T-helper 1 cell treated with Interleukin-12 subunit alpha and Interleukin-12 subunit beta and Interleukin-4 antibody, amounts not matched to agents 30 μg/mL and 1 μg/mL, for 36 hours (primary cell): Measurements from ENCODE around the gene RAB11FIP2.

ENCODE experiments used
- H3K27ac Mint-ChIP-seq: one replicate; pipeline ENCODE4 v1.8.0; 2021; ENCODE audit warnings: mild to moderate bottlenecking, mixed read lengths
- H3K27me3 Mint-ChIP-seq: one replicate; pipeline ENCODE4 v1.8.0; 2021; ENCODE audit warnings: low read depth, mixed read lengths
- H3K36me3 Mint-ChIP-seq: one replicate; pipeline ENCODE4 v1.8.0; 2021; ENCODE audit warnings: low read depth, mixed read lengths
- H3K4me1 Mint-ChIP-seq: one replicate; pipeline ENCODE4 v1.8.0; 2021; ENCODE audit warnings: low read depth, mixed read lengths
- H3K4me3 Mint-ChIP-seq: one replicate; pipeline ENCODE4 v1.8.0; 2021; ENCODE audit warnings: mild to moderate bottlenecking, moderate library complexity, mixed read lengths
- H3K9me3 Mint-ChIP-seq: one replicate; pipeline ENCODE4 v1.8.0; 2021; ENCODE audit warnings: mixed read lengths

The RAB11FIP2 gene

DNA sequence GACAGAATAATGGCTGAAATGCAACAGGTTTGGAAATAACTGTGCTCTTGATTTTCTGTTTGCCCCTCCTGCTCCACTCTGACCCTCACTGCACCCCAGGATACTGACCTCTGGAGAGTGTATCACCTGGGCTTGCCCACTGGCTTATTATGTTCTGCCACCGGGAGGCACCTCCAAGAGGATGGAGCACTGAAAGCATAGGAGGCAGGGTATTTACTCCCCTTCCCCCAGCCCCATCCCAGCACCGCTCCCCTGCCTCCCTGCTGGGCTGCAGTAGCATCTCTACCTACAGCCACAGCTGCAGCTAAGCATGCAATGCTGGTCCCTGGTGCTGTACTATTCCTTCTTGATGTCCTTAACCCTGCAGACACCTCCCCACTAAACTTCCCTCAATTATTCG, 26.4 kb downstream of the RAB11FIP2 start:
- H3K27me3 Mint-ChIP-seq: no peaks in the 10 kb centered on the region

GRCh38 chr10:118017850-118018249, 28.9 kb downstream of the RAB11FIP2 start:
- Mint-ChIP-seq H3K27ac (no peak overlapping the region), H3K4me3 (no peak overlapping the region), H3K36me3 (peaks cover 2% of the 10 kb centered on the region), H3K9me3 (no peaks in the 10 kb centered on the region), H3K27me3 (no peaks in the 10 kb centered on the region), H3K4me1 (no peaks in the 10 kb centered on the region)

More for the DNA sequence above, 26.4 kb downstream of the RAB11FIP2 start:
- Mint-ChIP-seq H3K9me3 (no peaks in the 10 kb centered on the region), H3K4me3 (no peak overlapping the region), H3K4me1 (no peaks in the 10 kb centered on the region), H3K27ac (no peak overlapping the region), H3K36me3 (no peaks in the 10 kb centered on the region)

DNA sequence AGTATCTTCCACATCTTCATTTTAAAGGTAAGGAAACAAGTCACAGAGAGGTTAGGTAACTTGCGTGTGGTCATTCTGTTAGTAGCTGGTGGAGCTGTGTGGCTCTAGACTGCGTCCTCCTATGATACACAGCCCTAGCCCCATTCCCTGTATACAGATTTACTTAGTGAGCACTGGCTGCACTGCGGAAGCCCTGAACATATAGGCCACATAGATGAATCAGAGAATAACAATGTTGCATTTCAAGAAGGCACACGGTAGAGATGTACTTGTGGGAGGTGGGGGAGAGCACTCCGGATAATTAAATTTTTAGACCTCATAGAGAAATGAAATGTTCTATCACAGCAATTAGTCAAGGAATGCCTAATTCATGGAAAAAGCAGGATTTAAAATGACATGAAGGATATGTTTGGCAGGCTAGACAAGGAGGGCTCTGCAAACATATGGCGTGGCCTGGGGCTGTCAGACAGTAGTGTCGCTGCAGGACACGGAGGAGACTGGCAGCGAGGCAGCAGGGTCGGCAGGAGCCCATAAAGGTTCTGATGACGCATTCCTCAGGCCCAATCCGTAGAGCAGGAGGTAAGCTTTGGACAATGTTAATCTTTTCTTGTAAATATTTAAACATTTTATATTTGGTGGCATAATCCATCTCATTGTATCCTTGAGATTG, 29.5 kb downstream of the RAB11FIP2 start:
- Mint-ChIP-seq H3K4me3 (no peak overlapping the region), H3K27ac (no peak overlapping the region), H3K4me1 (no peaks in the 10 kb centered on the region), H3K36me3 (peaks cover 4% of the 10 kb centered on the region), H3K27me3 (no peaks in the 10 kb centered on the region), H3K9me3 (no peaks in the 10 kb centered on the region)

DNA sequence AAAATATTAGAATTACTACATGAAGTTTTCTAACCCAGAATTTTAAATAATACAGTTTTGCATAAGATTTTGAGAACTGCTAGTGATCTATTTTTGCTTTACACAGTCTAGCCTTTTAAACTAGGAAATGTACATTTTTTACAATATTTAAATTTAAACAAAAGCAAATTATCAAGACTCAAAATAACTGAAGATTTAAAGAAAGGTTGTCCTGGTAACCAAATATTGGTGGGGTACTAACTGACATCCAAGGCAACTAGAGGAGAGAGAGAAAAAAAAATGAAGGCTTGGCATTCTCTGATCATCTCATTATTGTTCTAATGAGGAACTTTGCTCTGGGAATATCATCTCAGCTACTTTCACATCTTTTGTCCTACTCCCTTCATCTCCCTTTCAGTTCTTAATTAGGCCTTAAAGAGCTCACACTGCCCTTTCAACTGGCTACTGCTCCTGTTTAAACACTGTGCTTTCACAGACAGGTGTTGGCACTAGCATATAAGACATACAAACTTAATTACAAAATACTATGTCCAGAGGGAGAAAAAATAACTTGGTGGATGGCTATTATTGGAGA, 33.7 kb downstream of the RAB11FIP2 start:
- H3K4me1 Mint-ChIP-seq: no peaks in the 10 kb centered on the region
- H3K36me3 Mint-ChIP-seq: peaks cover 10% of the 10 kb centered on the region
- H3K9me3 Mint-ChIP-seq: no peaks in the 10 kb centered on the region
- H3K27ac Mint-ChIP-seq: no peak overlapping the region
- no peaks in the 10 kb centered on the region for H3K27me3 Mint-ChIP-seq
- no peak overlapping the region for H3K4me3 Mint-ChIP-seq

GRCh38 chr10:118007773-118008172, 39.0 kb downstream of the RAB11FIP2 start:
- no peaks in the 10 kb centered on the region for H3K9me3 Mint-ChIP-seq
- peaks cover 17% of the 10 kb centered on the region for H3K36me3 Mint-ChIP-seq
- H3K27me3 Mint-ChIP-seq: no peaks in the 10 kb centered on the region
- H3K27ac Mint-ChIP-seq: no peak overlapping the region
- no peak overlapping the region for H3K4me3 Mint-ChIP-seq
- peaks cover 3% of the 10 kb centered on the region for H3K4me1 Mint-ChIP-seq

- no peak overlapping the region for H3K27ac Mint-ChIP-seq
- peaks cover 7% of the 10 kb centered on the region for H3K4me1 Mint-ChIP-seq
Observed at GRCh38 chr10:118003126-118003525, 43.6 kb downstream of the RAB11FIP2 start.

GRCh38 chr10:118002581-118002980, 44.2 kb downstream of the RAB11FIP2 start:
- no peaks in the 10 kb centered on the region for H3K9me3 Mint-ChIP-seq
- H3K4me1 Mint-ChIP-seq: peaks cover 7% of the 10 kb centered on the region
- H3K27me3 Mint-ChIP-seq: no peaks in the 10 kb centered on the region
- H3K36me3 Mint-ChIP-seq: peaks cover 12% of the 10 kb centered on the region
- H3K27ac Mint-ChIP-seq: no peak overlapping the region
- H3K4me3 Mint-ChIP-seq: no peak overlapping the region

More at GRCh38 chr10:118003126-118003525, 43.6 kb downstream of the RAB11FIP2 start:
- H3K9me3 Mint-ChIP-seq: no peaks in the 10 kb centered on the region
- H3K4me3 Mint-ChIP-seq: no peak overlapping the region
- H3K27me3 Mint-ChIP-seq: no peaks in the 10 kb centered on the region
- peaks cover 16% of the 10 kb centered on the region for H3K36me3 Mint-ChIP-seq

DNA sequence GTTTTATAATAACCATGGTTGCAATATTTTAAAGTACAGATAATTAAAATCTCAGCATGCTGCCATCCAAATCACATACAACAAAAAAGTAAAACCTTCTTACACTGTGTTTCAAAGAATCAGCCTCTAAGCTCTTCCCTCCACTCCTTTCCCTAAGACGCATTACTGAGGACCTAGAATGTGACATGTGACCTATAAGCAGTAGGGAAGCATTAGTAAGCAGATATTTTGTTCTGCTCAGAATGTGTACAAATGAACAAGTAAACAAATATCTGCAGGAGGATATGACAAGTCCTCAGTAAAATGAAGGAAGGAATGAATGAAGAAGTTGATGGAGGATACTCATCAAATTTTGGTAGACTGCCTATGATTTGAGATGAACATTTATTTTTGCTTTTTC, 49.1 kb downstream of the RAB11FIP2 start:
- peaks cover 7% of the 10 kb centered on the region for H3K36me3 Mint-ChIP-seq

GRCh38 chr10:117996709-117997108, 50.0 kb downstream of the RAB11FIP2 start:
- Mint-ChIP-seq H3K4me3 (no peak overlapping the region), H3K9me3 (no peaks in the 10 kb centered on the region), H3K27me3 (no peaks in the 10 kb centered on the region), H3K4me1 (no peaks in the 10 kb centered on the region), H3K27ac (no peak overlapping the region), H3K36me3 (peaks cover 4% of the 10 kb centered on the region)

More for the DNA sequence above, 49.1 kb downstream of the RAB11FIP2 start:
- Mint-ChIP-seq H3K27me3 (no peaks in the 10 kb centered on the region), H3K4me3 (no peak overlapping the region), H3K27ac (no peak overlapping the region), H3K4me1 (peaks cover 3% of the 10 kb centered on the region), H3K9me3 (no peaks in the 10 kb centered on the region)

DNA sequence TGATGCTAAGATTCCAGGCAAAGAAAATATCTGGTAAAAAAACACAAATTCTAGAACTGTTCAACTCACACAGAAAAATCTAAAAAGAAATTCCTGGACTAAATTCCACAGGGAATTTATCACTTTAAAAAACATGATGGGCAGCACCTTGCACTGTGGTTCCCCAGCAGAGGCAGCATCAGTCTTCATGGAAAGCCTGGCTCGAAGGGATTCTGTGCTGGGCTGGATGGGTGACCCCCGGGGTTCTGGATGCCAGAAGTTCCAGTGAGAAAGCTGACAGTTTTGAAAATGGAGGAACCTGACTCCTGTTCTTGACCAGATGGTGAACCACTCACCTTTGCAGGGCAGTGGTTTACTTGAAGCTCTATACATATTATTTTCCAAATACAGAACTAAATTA, 52.0 kb downstream of the RAB11FIP2 start:
- Mint-ChIP-seq H3K27me3 (no peaks in the 10 kb centered on the region), H3K4me3 (no peak overlapping the region), H3K9me3 (no peaks in the 10 kb centered on the region), H3K36me3 (peaks cover 1% of the 10 kb centered on the region), H3K4me1 (no peaks in the 10 kb centered on the region), H3K27ac (no peak overlapping the region)

DNA sequence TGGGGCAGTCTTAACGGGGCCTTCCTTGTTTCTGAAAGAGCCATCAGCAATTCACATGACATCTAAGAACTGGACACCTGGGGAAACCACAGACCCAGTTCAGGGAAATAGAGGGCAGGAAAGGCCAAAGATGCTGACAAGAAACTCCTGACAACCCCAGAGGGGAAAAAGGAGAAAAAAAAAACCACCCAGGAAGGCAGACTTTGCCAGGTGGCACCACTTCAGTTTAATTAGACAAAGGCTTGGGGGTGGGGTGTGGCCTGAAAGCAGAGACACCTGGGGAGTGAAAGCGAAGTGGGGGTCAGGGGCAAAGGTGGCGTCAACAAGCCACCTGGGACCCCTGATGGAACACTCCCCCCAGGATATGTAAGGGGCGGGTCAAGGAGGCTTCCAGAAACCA, 53.6 kb downstream of the RAB11FIP2 start:
- Mint-ChIP-seq H3K9me3 (peaks cover under 1% of the 10 kb centered on the region), H3K4me1 (no peaks in the 10 kb centered on the region), H3K27ac (no peak overlapping the region), H3K27me3 (no peaks in the 10 kb centered on the region), H3K36me3 (peaks cover 5% of the 10 kb centered on the region), H3K4me3 (no peak overlapping the region)

DNA sequence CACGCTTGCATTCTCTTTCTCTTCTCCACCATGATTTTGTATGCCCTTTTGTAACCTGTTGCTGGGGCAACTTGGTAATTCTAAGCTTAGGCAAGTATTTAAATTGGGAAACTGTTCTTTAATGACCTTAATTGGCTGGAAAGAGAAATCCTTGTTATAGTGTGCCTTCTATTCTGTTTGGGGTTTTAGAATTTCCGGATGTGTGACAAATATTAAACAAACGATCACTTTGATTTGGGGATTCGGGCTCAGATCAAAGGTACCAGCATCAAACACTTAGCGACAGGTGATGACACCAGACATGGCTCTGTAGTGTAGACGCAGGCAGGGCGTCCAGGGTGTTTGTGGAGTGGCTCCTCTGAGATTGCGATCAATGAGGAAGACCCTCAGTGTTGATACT, 55.0 kb downstream of the RAB11FIP2 start:
- peaks cover 5% of the 10 kb centered on the region for H3K9me3 Mint-ChIP-seq
- no peak overlapping the region for H3K4me3 Mint-ChIP-seq
- no peaks in the 10 kb centered on the region for H3K4me1 Mint-ChIP-seq
- H3K27ac Mint-ChIP-seq: no peak overlapping the region
- H3K27me3 Mint-ChIP-seq: no peaks in the 10 kb centered on the region
- H3K36me3 Mint-ChIP-seq: peaks cover 5% of the 10 kb centered on the region

DNA sequence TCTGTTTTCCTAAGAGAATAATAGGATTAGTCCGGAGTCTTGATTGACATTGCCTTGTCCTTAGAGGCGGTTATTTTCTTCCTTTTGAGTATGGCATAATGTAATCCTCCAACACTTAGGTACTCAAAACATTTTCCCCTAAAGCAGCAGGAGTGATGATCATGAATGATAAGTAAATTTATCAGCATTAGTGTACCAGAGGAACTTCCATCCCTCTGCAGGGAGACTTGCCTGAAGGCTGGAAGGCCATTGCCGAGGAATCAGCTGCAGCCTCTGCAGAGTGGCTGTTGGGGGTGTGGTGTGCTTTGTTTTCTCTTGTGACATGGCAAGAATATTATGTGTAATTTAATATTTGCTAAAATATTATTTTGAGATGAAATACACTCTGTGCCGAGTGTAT, 56.8 kb downstream of the RAB11FIP2 start:
- H3K4me3 Mint-ChIP-seq: no peak overlapping the region
- H3K4me1 Mint-ChIP-seq: no peaks in the 10 kb centered on the region
- no peaks in the 10 kb centered on the region for H3K27me3 Mint-ChIP-seq
- no peak overlapping the region for H3K27ac Mint-ChIP-seq
- peaks cover 3% of the 10 kb centered on the region for H3K36me3 Mint-ChIP-seq
- H3K9me3 Mint-ChIP-seq: peaks cover 12% of the 10 kb centered on the region

DNA sequence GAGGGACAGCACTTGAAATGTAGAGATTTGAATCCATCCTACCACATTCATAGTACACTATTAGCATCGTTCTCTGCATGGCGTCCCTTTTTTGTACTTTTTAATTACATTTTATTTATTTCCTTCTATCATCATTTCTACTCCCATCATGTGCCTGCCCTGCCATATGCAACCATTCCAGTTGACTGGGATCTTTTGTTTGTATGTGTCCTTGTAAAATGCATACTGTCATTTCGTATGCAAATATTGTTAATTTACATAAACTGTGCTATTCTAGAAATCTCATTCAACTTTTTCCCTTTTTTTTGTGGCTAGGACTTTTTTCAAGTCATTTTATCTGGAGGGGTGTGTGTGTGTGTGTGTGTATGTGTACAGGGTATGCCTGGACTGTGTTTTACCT, 57.9 kb downstream of the RAB11FIP2 start:
- no peak overlapping the region for H3K4me3 Mint-ChIP-seq
- peaks cover 3% of the 10 kb centered on the region for H3K36me3 Mint-ChIP-seq
- H3K27me3 Mint-ChIP-seq: no peaks in the 10 kb centered on the region
- H3K27ac Mint-ChIP-seq: no peak overlapping the region
- H3K9me3 Mint-ChIP-seq: peaks cover 12% of the 10 kb centered on the region
- no peaks in the 10 kb centered on the region for H3K4me1 Mint-ChIP-seq

DNA sequence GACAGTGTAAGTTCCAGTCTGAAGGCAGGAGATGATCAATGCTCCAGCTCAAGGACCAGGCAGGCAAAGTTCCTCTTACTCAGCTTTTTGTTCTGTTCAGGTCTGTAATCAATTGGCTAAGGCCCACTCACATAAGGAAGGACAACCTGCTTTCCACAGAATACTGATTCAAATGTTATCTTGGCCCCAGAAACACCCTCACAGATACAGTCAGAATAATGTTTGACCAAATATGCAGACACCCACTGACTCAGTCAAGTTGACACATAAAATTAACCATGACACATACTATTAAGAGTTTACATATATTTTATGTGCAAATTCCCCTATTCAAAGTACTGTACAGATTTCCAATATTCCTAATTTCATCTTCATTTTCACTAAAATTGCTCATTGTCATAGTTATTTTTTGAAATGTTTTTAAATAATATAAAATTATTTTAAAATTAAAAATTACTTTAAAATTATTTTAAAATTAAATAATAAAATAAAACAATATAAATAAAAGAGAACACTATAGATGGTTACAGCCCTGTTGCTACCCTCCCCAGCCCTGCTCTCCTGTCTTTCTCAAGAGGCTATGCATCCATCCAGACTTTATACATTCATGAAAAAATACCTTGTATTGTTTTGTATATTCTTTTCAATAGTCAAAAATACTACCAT, 59.4 kb downstream of the RAB11FIP2 start:
- H3K27ac Mint-ChIP-seq: no peak overlapping the region
- H3K9me3 Mint-ChIP-seq: peaks cover 12% of the 10 kb centered on the region
- no peaks in the 10 kb centered on the region for H3K4me1 Mint-ChIP-seq
- no peak overlapping the region for H3K4me3 Mint-ChIP-seq
- peaks cover 3% of the 10 kb centered on the region for H3K36me3 Mint-ChIP-seq
- H3K27me3 Mint-ChIP-seq: no peaks in the 10 kb centered on the region
